ENCODE measurements around the gene PAX8. TPM values are rescaled to one million over a fixed set of nuclear protein-coding genes. Genes with fewer than 3 reads are reported as not detected.
A peak's percentile ranks its signal among the peaks of the same experiment; 100 is the strongest.
"Not testable (repeated sequence)": the region's sequence is repeated elsewhere in the genome, so short reads cannot be mapped to it uniquely, and the experiment has no call there.

Gene PAX8
- total and polyA plus RNA-seq, 2 experiments from 2014 or later, result 0.21 to 0.32 TPM

DNA sequence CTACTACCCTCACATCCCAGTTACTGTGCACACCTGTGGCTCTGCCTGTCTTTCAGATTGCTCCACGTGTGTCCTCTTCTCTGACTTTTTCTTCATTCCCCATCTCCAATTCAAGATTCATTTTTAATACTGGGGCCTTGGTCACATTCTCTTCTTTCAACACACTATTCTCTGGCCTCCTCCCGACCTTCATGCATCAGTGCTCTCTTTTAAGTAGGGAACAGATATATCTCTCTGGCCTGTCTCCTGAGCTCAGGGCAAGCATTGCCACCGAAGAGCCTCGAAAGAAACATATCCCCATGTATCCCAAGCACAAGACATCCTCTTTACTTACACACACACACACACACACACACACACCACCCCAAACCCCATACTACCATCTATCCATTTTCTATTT lies 21.6 kb upstream of the PAX8 start (continued):
- TF ChIP-seq EZH2 (IDR thresholded peaks at IDR 0.05; ENCODE audit: low read depth, unreplicated experiment), result no peak

DNA sequence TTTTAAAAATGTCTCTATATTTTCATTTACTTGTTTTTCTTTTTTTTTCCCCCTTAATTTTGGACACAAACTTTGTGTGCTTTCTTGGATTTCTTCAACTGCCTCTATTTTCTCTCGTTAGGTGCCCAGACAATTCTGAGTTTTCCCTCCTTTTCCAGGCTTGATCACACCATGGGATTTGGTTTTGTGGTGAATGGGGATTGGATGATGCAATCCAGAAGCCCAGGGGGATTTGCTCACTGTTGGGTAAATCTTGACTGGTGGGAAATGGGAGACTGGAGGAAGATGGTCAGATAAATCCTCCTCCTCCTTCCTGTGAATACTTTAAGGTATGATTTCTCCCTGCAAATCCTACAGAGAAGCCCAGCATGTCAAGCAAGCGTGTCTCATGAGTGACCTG lies 19.5 kb upstream of the PAX8 start:
- Mint-ChIP-seq H3K9me3 (no peaks in the 10 kb centered on the region; the same call in 2 of the 3 replicates), H3K4me3 (no peak overlapping the region), H3K27ac (no peak overlapping the region), H3K27me3 (ENCODE audit: insufficient read depth, low read depth, poor library complexity) (peaks cover 11% of the 10 kb centered on the region), H3K36me3 (ENCODE audit: low read depth) (no peaks in the 10 kb centered on the region), H3K4me1 (no peaks in the 10 kb centered on the region)
- H3F3A ChIP-seq (replicated peaks; ENCODE audit: low read depth), result no peaks in the 10 kb centered on the region
- H3K36me3 ChIP-seq (ENCODE audit: insufficient read depth), result no peaks in the 10 kb centered on the region
- DNase-seq (ENCODE audit: low spot score) (no peak), ATAC-seq (no peak)
- no peaks in the 10 kb centered on the region for H3K9me2 ChIP-seq (ENCODE audit: insufficient read depth)
- peaks cover 18% of the 10 kb centered on the region for H3K27me3 ChIP-seq (ENCODE audit: insufficient read depth)
- no peaks in the 10 kb centered on the region for H4K20me1 ChIP-seq (replicated peaks; ENCODE audit: insufficient read depth)
- H3K4me3 ChIP-seq, result no peak overlapping the region
- no peak overlapping the region for H3K4me2 ChIP-seq
- H3K79me2 ChIP-seq (replicated peaks; ENCODE audit: insufficient read depth), result no peaks in the 10 kb centered on the region
- TF ChIP-seq ZNF331 (CRISPR knock-in tag; IDR thresholded peaks at IDR 0.05; ENCODE audit: low read depth) (no peak), ZNF114 (CRISPR knock-in tag; IDR thresholded peaks at IDR 0.05) (no peak), JUNB (IDR thresholded peaks at IDR 0.05; ENCODE audit: unreplicated experiment) (no peak)
- no peak overlapping the region for H3K27ac ChIP-seq (ENCODE audit: low read depth)
- no peaks in the 10 kb centered on the region for H3K4me1 ChIP-seq (ENCODE audit: insufficient read depth)
- H2AFZ ChIP-seq, result no peak overlapping the region

- H3K9me3 Mint-ChIP-seq; H3K4me2 ChIP-seq; H3K4me1 Mint-ChIP-seq; H4K20me1 ChIP-seq (replicated peaks; ENCODE audit: insufficient read depth); H3K4me1 ChIP-seq (ENCODE audit: insufficient read depth); H3K36me3 ChIP-seq (ENCODE audit: insufficient read depth); H3K79me2 ChIP-seq (replicated peaks; ENCODE audit: insufficient read depth); H3K9me2 ChIP-seq (ENCODE audit: insufficient read depth); H2AFZ ChIP-seq; H3K4me3 ChIP-seq; H3K27ac ChIP-seq (ENCODE audit: low read depth); H3K27ac Mint-ChIP-seq; H3K4me3 Mint-ChIP-seq; H3K36me3 Mint-ChIP-seq (ENCODE audit: low read depth); H3F3A ChIP-seq (replicated peaks; ENCODE audit: low read depth): not testable (repeated sequence)
- peaks cover 24% of the 10 kb centered on the region for H3K27me3 ChIP-seq (ENCODE audit: insufficient read depth)
- DNase-seq (ENCODE audit: low spot score) (peak; percentile 52), ATAC-seq (peak; percentile 38; the same call in 1 of the 3 replicates)
- peak; percentile 26; the same call in 1 of the 2 replicates for TF ChIP-seq CREB1 (CRISPR knock-in tag; IDR thresholded peaks at IDR 0.05; ENCODE audit: low read depth)
- TF ChIP-seq CTCF (conservative IDR thresholded peaks at IDR 0.05; ENCODE audit: low read depth in 2 of 2), result peak; percentile 45 to 61
- peaks cover 17% of the 10 kb centered on the region for H3K27me3 Mint-ChIP-seq (ENCODE audit: insufficient read depth, low read depth, poor library complexity)
These were observed 18.9 kb upstream of the PAX8 start for GRCh38 chr2:113297590-113297989.

DNA sequence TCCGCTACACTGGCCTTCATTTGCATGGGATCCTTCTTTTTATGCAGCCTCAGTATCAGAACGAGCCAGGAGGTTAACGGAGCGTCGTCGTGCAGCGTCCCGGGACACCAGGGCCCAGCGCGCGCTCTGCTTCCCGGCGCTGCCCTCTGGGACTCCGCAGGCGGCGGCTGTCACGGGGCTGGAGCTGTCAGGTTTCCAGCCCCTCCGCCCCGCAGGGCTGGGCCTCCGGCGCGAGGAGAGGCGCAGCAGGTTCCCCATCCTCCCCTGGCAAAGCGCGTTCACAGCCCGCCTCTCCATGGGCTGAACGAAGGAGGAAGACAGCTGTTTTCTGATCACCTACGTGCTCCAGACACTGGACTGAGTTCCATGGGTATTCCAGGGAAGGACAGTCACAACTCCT lies 12.5 kb upstream of the PAX8 start:
- no peaks in the 10 kb centered on the region for H3F3A ChIP-seq (replicated peaks; ENCODE audit: low read depth)
- peaks cover 7% of the 10 kb centered on the region; the same call in 2 of the 3 replicates for H3K4me1 Mint-ChIP-seq
- H3K4me3 ChIP-seq, result peak overlapping the region; percentile 42; the same call in 1 of the 2 replicates
- H3K9me2 ChIP-seq (ENCODE audit: insufficient read depth), result no peaks in the 10 kb centered on the region
- no peaks in the 10 kb centered on the region for H4K20me1 ChIP-seq (replicated peaks; ENCODE audit: insufficient read depth)
- no peak overlapping the region for H3K27ac Mint-ChIP-seq
- no peak overlapping the region for H2AFZ ChIP-seq
- no peaks in the 10 kb centered on the region for H3K36me3 ChIP-seq (ENCODE audit: insufficient read depth)
- H3K36me3 Mint-ChIP-seq (ENCODE audit: low read depth), result no peaks in the 10 kb centered on the region
- peaks cover 48% of the 10 kb centered on the region for H3K27me3 Mint-ChIP-seq (ENCODE audit: insufficient read depth, low read depth, poor library complexity)
- no peaks in the 10 kb centered on the region for H3K4me1 ChIP-seq (ENCODE audit: insufficient read depth)
- no peak overlapping the region for H3K27ac ChIP-seq (ENCODE audit: low read depth)
- H3K4me3 Mint-ChIP-seq, result peak overlapping the region; percentile 66
- peaks cover 65% of the 10 kb centered on the region for H3K27me3 ChIP-seq (ENCODE audit: insufficient read depth)
- H3K4me2 ChIP-seq, result peak overlapping the region; percentile 74; the same call in 1 of the 2 replicates
- peak; percentile 91 for ATAC-seq
- H3K9me3 Mint-ChIP-seq, result no peaks in the 10 kb centered on the region
- peak; percentile 53 for DNase-seq (ENCODE audit: low spot score)
- TF ChIP-seq ZNF114 (CRISPR knock-in tag; IDR thresholded peaks at IDR 0.05), result no peak
- TF ChIP-seq NANOG (IDR thresholded peaks at IDR 0.05; ENCODE audit: borderline replicate concordance), result no peak
- TF ChIP-seq CREB1 (CRISPR knock-in tag; IDR thresholded peaks at IDR 0.05; ENCODE audit: low read depth), result no peak
- H3K79me2 ChIP-seq (replicated peaks; ENCODE audit: insufficient read depth), result no peaks in the 10 kb centered on the region

- not testable (repeated sequence) for H2AFZ ChIP-seq; DNase-seq (ENCODE audit: low spot score); H3F3A ChIP-seq (replicated peaks; ENCODE audit: low read depth); H3K9me3 Mint-ChIP-seq; H3K4me1 Mint-ChIP-seq; H3K27ac Mint-ChIP-seq; H3K36me3 Mint-ChIP-seq (ENCODE audit: low read depth); H3K4me1 ChIP-seq (ENCODE audit: insufficient read depth); H3K4me3 ChIP-seq; H3K27ac ChIP-seq (ENCODE audit: low read depth); H3K36me3 ChIP-seq (ENCODE audit: insufficient read depth); H3K9me2 ChIP-seq (ENCODE audit: insufficient read depth); H3K4me3 Mint-ChIP-seq; H3K4me2 ChIP-seq; ATAC-seq; H4K20me1 ChIP-seq (replicated peaks; ENCODE audit: insufficient read depth); H3K79me2 ChIP-seq (replicated peaks; ENCODE audit: insufficient read depth)
- peaks cover 54% of the 10 kb centered on the region for H3K27me3 ChIP-seq (ENCODE audit: insufficient read depth)
- peaks cover 47% of the 10 kb centered on the region for H3K27me3 Mint-ChIP-seq (ENCODE audit: insufficient read depth, low read depth, poor library complexity)
These were observed 10.0 kb upstream of the PAX8 start for GRCh38 chr2:113288674-113289149.

- H3K9me3 Mint-ChIP-seq; ATAC-seq; H3K79me2 ChIP-seq (replicated peaks; ENCODE audit: insufficient read depth); H2AFZ ChIP-seq; H3K36me3 ChIP-seq (ENCODE audit: insufficient read depth); H3K9me2 ChIP-seq (ENCODE audit: insufficient read depth); H3K4me3 Mint-ChIP-seq; H3K4me1 Mint-ChIP-seq; DNase-seq (ENCODE audit: low spot score); H3K27ac Mint-ChIP-seq; H3K36me3 Mint-ChIP-seq (ENCODE audit: low read depth); H3K4me1 ChIP-seq (ENCODE audit: insufficient read depth); H3K4me3 ChIP-seq; H3F3A ChIP-seq (replicated peaks; ENCODE audit: low read depth); H3K27ac ChIP-seq (ENCODE audit: low read depth); H3K4me2 ChIP-seq; H4K20me1 ChIP-seq (replicated peaks; ENCODE audit: insufficient read depth): not testable (repeated sequence)
- H3K27me3 ChIP-seq (ENCODE audit: insufficient read depth), result peaks cover 52% of the 10 kb centered on the region
- peaks cover 41% of the 10 kb centered on the region for H3K27me3 Mint-ChIP-seq (ENCODE audit: insufficient read depth, low read depth, poor library complexity)
These were observed 9.5 kb upstream of the PAX8 start for GRCh38 chr2:113288117-113288673.

Measured in GM23338 (cell line).